Rectal smooth muscle tissue (tissue), 1 donor: ENCODE data around the gene CLTA.
"Not testable (repeated sequence)": the region's sequence is repeated elsewhere in the genome, so short reads cannot be mapped to it uniquely, and the experiment has no call there.

ENCODE experiments used
- H3K27ac ChIP-seq: one replicate; pipeline ENCODE4 v1.7.0; 2013; ENCODE audit warnings: low read depth, low read length, inconsistent platforms
- H3K27me3 ChIP-seq: one replicate; pipeline ENCODE4 v1.7.0; 2013; ENCODE audit warnings: low read length; ENCODE audit not compliant: control insufficient read depth, insufficient read depth
- H3K36me3 ChIP-seq: one replicate; pipeline ENCODE4 v1.7.0; 2013; ENCODE audit warnings: low read length; ENCODE audit not compliant: control insufficient read depth, insufficient read depth
- H3K4me1 ChIP-seq: one replicate; pipeline ENCODE4 v1.7.0; 2013; ENCODE audit warnings: low read length; ENCODE audit not compliant: control insufficient read depth, insufficient read depth
- H3K4me3 ChIP-seq: one replicate; pipeline ENCODE4 v1.7.0; 2013; ENCODE audit warnings: low read length
- H3K9ac ChIP-seq: one replicate; pipeline ENCODE4 v1.7.0; 2013; ENCODE audit warnings: low read length

The CLTA gene

DNA sequence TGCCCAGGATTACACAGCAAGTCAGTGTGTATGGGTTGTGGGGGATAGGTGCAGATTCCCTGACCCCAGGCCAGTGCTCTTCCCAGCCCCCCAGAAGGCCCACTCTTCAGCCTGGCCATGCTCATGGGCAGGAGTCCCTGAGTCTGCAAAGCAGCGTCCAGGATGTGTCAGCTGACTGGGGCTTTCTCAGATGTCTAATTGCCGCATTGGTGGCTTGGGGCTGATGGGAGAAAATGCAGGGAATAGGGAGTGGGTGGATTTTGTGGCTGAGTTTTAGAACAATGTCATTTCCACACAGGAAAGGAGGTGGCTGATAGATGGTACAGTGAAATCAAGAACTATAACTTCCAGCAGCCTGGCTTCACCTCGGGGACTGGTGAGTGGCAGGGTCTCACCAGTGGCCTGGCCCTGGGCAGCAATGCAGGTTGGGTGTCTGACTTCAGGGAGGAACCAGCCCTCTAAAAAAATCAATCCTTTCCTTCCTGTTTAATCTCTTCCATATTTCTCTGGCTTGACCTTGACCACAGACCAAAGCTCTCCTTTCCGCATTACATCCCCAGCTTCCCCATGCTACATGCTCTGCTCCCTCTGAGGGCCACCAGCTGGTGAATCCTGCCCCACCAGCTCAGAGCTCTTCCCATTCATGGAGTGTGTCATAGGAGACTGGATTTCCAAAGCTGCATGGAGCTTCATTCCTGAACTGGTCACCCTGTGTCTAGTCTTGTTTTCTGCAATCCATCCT is 40.0 kb upstream of the CLTA start:
- Histone ChIP-seq H3K4me1 (peaks cover 40% of the 10 kb centered on the region), H3K9ac (no peak overlapping the region), H3K4me3 (no peak overlapping the region), H3K36me3 (peaks cover 13% of the 10 kb centered on the region), H3K27ac (peak overlapping the region; percentile 62), H3K27me3 (no peaks in the 10 kb centered on the region)

DNA sequence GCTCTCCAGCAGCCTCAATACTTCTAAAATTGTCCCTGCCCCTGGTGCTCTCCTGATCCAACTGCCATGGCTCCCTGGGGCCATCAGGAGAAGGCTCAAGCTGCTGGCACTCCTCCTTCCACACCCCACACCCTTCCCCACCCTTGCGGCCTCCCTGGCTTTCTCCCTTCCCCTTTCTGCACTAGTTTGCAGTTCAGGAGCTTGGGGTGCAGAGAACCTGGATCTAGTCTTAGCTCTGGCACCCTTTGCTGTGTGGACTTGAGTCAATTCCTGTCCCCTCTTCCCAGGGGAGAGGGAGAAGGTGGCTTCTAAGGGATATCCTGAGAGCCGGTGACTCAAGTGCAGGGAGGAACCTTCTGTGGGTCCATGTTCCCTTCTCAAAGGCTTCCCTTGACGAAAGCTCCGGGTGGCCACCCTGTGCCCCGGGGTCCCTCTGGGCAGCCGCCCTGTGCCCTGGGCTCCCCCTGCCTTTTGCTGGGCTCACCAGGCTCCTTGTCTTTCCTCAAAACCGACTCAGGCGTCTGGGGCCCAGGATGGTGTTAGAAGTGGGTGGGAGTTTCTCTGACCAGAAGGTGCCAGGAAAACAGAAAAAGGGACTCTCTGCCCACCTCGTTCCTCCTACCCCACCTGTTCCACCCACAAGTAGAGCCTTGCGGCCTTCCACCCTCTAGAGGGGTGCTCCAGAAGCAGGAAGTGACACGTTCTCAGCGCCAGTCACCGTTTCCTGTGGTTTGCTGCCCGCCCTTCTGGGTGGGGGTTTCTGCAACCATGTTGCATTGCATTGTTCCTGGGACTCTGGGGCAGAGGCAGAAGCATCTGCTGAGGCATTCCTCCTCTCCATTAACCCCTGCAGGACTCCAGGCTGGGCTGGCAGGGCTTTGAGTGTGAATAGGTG is 39.2 kb upstream of the CLTA start:
- no peak overlapping the region for H3K4me3 ChIP-seq
- no peaks in the 10 kb centered on the region for H3K27me3 ChIP-seq
- peaks cover 40% of the 10 kb centered on the region for H3K4me1 ChIP-seq
- no peak overlapping the region for H3K9ac ChIP-seq
- peak overlapping the region; percentile 62 for H3K27ac ChIP-seq
- peaks cover 13% of the 10 kb centered on the region for H3K36me3 ChIP-seq

DNA sequence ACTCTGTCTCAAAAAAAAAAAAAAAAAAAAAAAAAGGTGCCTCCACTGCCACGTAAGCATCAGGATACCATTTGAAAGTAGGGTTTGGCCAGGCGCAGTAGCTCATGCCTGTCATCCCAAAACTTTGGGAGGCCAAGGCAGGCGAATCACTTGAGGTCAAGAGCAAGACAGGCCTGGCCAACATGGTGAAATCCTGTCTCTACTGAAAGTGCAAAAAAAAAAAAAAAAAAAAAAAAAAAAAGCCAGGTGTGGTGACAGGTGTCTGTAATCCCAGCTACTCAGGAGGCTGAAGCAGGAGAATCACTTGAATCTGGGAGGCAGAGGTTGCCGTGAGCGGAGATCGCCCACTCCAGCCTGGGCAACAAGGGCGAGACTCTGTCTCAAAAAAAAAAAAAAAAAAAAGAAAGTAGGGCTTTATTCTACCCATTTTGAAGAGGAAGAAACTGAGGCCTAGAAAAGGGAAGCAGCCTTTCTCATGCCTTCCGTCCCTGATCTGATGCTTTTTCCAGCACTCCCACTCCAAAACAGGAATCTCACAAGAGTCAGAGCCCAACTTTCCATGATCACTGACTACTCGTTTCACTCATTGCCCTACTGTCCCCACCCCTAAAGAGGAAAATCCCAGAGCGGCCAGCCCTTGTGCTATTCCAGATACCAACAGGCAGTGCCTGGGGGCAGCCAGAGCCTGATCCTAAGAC is 37.8 kb upstream of the CLTA start:
- H3K36me3 ChIP-seq: peaks cover 13% of the 10 kb centered on the region
- H3K27me3 ChIP-seq: no peaks in the 10 kb centered on the region
- no peak overlapping the region for H3K9ac ChIP-seq
- H3K27ac ChIP-seq: peak overlapping the region; percentile 75
- no peak overlapping the region for H3K4me3 ChIP-seq
- H3K4me1 ChIP-seq: peaks cover 32% of the 10 kb centered on the region

DNA sequence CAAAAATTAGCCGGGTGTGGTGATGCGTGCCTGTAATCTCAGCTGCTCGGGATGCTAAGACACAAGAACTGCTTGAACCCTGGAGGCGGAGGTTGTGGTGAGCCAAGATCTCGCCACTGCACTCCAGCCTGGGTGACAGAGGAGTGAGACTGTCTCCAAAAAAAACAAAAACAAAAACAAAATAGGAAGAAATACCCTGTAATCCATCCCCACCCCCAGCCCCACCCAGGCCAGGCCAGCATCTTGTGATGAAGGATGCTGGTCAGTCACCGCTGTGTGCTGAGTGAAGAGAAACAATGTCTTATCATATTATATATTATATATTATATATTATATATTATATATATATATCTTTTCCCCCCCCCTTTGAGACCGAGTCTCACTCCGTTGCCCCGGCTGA is 37.0 kb upstream of the CLTA start:
- H3K4me1 ChIP-seq: peaks cover 29% of the 10 kb centered on the region
- peaks cover 13% of the 10 kb centered on the region for H3K36me3 ChIP-seq
- H3K27me3 ChIP-seq: no peaks in the 10 kb centered on the region
- H3K4me3 ChIP-seq: no peak overlapping the region
- H3K27ac ChIP-seq: peak overlapping the region; percentile 93
- H3K9ac ChIP-seq: no peak overlapping the region

DNA sequence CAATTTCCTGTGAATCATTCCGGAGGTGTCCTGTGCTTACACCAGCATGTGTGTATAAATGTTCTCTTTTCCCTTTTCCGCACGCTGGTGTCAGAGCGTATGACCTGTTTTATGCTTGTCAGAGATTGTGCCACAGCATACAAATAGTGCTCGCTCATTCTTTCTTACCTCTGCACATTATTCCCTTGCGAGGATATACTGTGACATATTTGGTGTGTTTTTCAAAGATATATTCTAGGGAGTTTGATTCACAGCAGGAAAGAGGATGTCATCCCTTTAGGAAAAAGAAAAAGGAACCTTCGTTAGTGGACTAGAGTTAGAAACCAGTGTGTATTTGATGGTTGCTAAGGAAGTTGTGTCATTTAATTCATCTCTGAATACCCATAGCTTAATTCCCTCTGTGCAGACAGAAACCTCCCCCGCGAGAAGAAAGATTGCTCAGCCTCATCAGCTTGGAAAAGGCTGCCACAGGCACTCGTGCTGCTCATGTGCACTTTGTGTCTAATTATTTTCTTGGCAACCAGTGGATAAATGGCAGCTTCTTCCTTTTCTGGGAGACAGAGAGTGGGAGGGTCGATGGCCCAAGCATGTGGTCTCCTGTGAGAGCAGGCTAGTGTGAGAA is 36.3 kb upstream of the CLTA start:
- H3K4me1 ChIP-seq: peaks cover 25% of the 10 kb centered on the region
- H3K4me3 ChIP-seq: no peak overlapping the region
- peaks cover 13% of the 10 kb centered on the region for H3K36me3 ChIP-seq
- peak overlapping the region; percentile 93 for H3K27ac ChIP-seq
- no peak overlapping the region for H3K9ac ChIP-seq
- H3K27me3 ChIP-seq: no peaks in the 10 kb centered on the region

DNA sequence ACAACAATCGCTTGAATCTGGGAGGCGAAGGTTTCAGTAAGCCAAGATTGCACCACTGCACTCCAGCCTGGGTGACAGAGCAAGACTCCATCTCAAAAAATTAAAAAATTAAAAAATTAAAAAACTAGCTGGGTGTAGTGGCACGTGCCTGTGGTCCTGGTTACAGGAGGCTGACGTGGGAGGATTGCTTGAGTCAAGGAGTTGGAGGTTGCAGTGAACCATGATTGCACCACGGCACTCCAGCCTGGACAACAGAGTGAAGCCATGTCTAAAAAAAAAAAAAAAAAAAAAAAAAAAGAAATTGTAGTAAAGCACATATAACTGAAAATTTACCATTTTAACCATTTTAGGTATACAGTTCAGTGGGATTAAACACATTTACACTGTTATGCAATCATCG is 34.6 kb upstream of the CLTA start:
- Histone ChIP-seq H3K36me3 (peaks cover 6% of the 10 kb centered on the region), H3K4me1 (peaks cover 19% of the 10 kb centered on the region), H3K27me3 (no peaks in the 10 kb centered on the region), H3K27ac (peak overlapping the region; percentile 3), H3K4me3 (no peak overlapping the region), H3K9ac (no peak overlapping the region)

DNA sequence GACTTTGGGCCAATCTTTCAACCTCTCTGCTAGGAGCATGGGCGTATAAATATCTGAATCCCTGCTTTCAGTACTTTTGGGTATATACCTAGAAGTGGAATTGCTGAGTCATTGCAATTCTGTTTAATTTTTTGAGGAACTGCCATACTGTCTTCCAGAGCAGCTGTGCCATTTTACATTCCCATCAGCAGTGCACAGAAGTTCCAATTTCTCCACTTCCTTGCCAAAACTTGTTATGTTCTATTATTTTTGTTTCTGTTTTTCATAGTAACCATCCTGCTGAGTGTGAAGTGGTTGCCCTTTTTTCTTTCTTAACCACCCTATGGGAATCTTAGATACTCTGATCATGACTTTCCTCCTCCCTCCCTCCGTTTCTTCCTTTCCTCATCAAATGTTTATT is 32.6 kb upstream of the CLTA start:
- H3K4me1 ChIP-seq: peaks cover 22% of the 10 kb centered on the region
- peaks cover 5% of the 10 kb centered on the region for H3K36me3 ChIP-seq
- H3K27me3 ChIP-seq: no peaks in the 10 kb centered on the region
- no peak overlapping the region for H3K9ac ChIP-seq
- no peak overlapping the region for H3K4me3 ChIP-seq
- H3K27ac ChIP-seq: peak overlapping the region; percentile 60

DNA sequence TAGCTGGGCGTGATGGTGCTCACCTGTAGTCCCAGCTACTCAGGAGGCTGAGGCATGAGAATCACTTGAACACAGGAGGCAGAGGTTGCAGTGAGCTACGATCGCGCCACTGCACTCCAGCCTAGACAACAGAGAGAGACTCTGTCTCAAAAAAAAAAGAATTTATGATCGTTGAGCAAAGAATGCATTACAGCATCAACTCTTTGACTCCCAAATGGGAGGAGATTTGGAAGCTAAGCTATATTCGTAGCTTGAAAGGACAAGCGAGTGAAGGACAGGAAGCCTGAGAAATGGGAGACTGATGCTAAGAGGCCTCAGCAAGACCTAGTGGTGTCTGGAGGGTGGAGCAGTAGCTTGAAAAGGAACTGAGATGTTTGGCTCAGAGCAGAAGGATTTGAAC is 31.8 kb upstream of the CLTA start:
- peaks cover 30% of the 10 kb centered on the region for H3K4me1 ChIP-seq
- peak overlapping the region; percentile 60 for H3K27ac ChIP-seq

DNA sequence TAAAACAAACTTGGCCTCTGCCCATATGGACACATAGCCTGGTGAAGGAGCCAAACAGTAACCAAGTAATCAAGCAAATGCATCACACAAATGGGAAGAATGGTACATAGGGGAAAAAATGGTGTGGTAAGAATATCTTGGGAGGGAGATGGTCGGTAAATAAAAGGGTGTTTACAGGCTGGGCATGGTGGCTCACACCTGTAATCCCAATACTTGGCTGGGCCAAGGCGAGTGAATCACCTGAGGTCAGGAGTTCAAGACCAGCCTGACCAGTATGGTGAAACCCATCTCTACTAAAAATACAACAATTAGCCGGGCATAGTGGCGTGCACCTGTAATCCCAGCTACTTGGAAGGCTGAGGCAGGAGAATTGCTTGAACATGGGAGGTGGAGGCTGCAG is 31.2 kb upstream of the CLTA start:
- not testable (repeated sequence) for H3K4me3 ChIP-seq, H3K27me3 ChIP-seq, H3K9ac ChIP-seq, H3K36me3 ChIP-seq
- peaks cover 29% of the 10 kb centered on the region for H3K4me1 ChIP-seq
- H3K27ac ChIP-seq: peak overlapping the region; percentile 60

More for the DNA sequence above, 31.8 kb upstream of the CLTA start:
- no peaks in the 10 kb centered on the region for H3K27me3 ChIP-seq
- H3K4me3 ChIP-seq: no peak overlapping the region
- peaks cover 3% of the 10 kb centered on the region for H3K36me3 ChIP-seq
- H3K9ac ChIP-seq: no peak overlapping the region

DNA sequence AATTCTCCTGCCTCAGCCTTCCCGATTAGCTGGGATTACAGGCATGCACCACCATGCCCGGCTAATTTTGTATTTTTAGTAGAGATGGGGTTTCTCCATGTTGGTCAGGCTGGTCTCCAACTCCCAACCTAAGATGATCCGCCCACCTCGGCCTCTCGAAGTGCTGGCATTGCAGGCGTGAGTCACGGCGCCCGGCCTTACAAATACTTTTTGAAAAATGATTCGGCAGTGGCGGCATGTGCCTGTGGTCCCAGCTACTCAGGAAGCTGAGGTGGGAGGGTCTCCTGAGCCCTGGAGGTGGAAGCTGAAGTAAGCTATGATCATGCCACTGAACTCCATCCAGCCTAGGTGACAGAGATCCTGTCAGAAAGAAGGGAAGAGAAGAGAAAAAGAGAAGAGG is 30.6 kb upstream of the CLTA start:
- not testable (repeated sequence) for H3K27me3 ChIP-seq, H3K4me3 ChIP-seq, H3K9ac ChIP-seq, H3K36me3 ChIP-seq
- H3K27ac ChIP-seq: peak overlapping the region; percentile 60
- peaks cover 27% of the 10 kb centered on the region for H3K4me1 ChIP-seq

DNA sequence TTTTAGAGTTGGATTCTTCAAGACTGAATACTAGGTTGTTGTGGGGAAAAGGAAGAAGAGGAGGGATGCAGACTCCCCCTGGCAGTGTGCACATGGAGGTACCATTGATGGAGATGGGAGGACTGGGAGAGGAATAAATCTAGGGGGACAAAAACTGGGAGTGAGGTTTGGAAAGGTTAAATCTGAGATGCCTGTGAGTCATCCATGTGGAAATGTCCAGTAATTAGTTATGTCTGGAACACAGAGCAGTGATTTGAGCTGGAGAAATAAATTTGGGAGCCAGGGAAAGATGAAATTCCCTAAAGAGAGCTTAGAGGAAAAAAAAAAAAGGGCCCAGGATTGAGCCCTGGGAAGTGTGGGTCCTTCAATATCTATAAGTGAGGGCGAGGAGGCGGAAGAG is 29.5 kb upstream of the CLTA start:
- peak overlapping the region; percentile 53 for H3K27ac ChIP-seq
- H3K4me3 ChIP-seq: no peak overlapping the region
- H3K4me1 ChIP-seq: peaks cover 27% of the 10 kb centered on the region

DNA sequence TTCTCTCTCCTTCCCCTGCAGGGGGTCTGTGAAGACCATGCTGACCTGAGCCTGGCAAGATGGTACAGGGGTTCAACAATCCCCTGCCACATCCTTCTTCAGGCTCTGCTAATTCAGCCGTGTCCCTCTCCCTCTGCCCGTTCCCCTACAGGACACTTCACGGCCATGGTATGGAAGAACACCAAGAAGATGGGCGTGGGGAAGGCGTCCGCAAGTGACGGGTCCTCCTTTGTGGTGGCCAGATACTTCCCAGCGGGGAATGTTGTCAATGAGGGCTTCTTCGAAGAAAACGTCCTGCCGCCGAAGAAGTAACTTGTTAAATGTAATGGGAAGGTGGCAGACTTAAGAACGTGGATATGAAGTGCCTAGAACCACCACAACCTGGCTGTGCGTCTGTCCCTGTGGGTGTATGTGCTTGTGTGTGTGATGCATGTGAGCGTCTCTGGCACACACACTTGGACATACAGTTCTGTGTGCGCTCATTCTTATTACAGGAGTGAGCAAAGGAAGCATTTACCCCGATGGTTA is 28.4 kb upstream of the CLTA start:
- H3K27me3 ChIP-seq: no peaks in the 10 kb centered on the region
- peaks cover 27% of the 10 kb centered on the region for H3K4me1 ChIP-seq
- H3K9ac ChIP-seq: no peak overlapping the region
- peak overlapping the region; percentile 87 for H3K27ac ChIP-seq
- no peak overlapping the region for H3K4me3 ChIP-seq
- peaks cover 3% of the 10 kb centered on the region for H3K36me3 ChIP-seq

More for the DNA sequence above, 29.5 kb upstream of the CLTA start:
- no peaks in the 10 kb centered on the region for H3K27me3 ChIP-seq
- H3K9ac ChIP-seq: no peak overlapping the region
- H3K36me3 ChIP-seq: peaks cover 3% of the 10 kb centered on the region
